ENCODE results near the gene TCF3.
A peak's percentile ranks its signal among the peaks of the same experiment; 100 is the strongest.
"Not testable (repeated sequence)": the region's sequence is repeated elsewhere in the genome, so short reads cannot be mapped to it uniquely, and the experiment has no call there.

TCF3 gene

DNA sequence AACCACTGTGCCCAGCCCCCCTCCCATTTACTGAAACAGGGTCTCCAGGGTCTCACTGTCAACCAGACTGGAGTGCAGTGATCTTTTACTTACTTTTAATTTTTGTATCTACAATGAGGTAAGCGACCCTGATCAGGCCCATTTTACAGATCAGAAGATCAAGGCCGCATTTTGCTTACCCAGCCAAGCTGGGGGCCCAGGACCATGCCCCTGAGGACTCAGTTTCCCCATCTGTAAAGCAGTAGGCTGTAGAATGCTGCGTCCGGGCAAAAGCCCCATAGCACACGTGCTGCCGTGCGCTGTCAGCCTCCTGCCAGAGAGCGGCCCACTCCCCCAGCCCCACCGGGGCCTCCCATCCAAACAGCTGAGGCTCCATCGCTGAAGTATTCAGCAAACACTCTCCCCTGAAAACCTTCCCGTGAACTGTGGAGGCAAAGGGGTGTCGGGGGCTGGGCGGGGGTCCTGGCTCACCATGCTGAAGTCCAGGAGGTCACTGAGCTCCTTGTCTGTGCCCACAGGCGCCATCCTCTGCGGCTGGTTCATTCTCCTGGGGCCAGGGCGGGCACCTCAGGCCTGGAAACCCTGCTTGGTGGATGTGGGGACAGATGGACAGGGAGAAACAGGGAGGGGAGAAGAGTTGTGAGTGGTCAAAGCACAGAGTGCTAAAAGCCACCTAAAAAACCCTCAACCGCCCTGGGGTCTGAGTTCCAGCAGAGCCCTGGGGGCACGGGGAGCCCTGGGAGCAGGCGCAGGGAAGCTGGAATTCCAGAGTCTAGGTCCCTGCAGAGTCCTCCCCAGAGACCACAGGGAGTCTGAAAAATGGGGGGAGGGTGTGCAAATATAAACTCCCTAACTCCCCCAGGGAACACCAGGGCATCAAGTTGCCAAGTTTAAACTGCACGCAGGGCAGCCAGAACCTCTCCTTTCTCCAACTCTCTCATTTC, 2.4 kb downstream of the TCF3 start:
- H3K4me3 Mint-ChIP-seq, result peak overlapping the region; percentile 88
- peaks cover 56% of the 10 kb centered on the region for H3K36me3 Mint-ChIP-seq (ENCODE audit: low read depth)
- peaks cover 31% of the 10 kb centered on the region for H3K4me1 Mint-ChIP-seq (ENCODE audit: low read depth)
- no peaks in the 10 kb centered on the region for H3K9me3 Mint-ChIP-seq
- H3K27ac Mint-ChIP-seq, result peak overlapping the region; percentile 95
- no peaks in the 10 kb centered on the region for H3K27me3 Mint-ChIP-seq
- DNase-seq, result no peak

- no peak for DNase-seq
- Mint-ChIP-seq H3K4me3 (no peak overlapping the region), H3K36me3 (ENCODE audit: low read depth) (peaks cover 61% of the 10 kb centered on the region), H3K27ac (peak overlapping the region; percentile 59), H3K9me3 (no peaks in the 10 kb centered on the region), H3K4me1 (ENCODE audit: low read depth) (peaks cover 31% of the 10 kb centered on the region), H3K27me3 (no peaks in the 10 kb centered on the region)
Measured at GRCh38 chr19:1648920-1649541, 3.4 kb downstream of the TCF3 start.

DNA sequence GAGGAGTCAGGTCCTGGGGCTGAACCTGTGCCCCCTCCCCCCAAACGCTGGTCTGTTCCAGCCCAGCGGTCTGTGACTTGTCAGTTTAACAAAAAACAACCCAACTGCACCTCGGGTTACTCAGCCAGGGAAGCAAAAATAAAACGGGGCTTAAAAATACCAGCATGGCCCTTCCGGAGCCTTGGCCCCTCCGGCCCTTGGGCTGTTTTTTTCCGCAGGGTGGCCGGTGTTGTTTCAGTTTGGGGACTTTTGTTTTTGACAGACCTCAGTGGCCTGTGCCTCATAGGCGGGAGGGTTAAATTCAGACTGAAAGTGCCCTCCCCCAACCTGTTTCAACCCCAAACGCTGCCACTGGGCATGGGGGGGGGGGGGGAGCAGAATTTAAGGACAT, 4.0 kb downstream of the TCF3 start:
- Mint-ChIP-seq H3K36me3 (ENCODE audit: low read depth) (peaks cover 67% of the 10 kb centered on the region), H3K4me1 (ENCODE audit: low read depth) (peaks cover 31% of the 10 kb centered on the region), H3K4me3 (no peak overlapping the region), H3K9me3 (no peaks in the 10 kb centered on the region), H3K27me3 (no peaks in the 10 kb centered on the region), H3K27ac (no peak overlapping the region)
- no peak for DNase-seq

DNA sequence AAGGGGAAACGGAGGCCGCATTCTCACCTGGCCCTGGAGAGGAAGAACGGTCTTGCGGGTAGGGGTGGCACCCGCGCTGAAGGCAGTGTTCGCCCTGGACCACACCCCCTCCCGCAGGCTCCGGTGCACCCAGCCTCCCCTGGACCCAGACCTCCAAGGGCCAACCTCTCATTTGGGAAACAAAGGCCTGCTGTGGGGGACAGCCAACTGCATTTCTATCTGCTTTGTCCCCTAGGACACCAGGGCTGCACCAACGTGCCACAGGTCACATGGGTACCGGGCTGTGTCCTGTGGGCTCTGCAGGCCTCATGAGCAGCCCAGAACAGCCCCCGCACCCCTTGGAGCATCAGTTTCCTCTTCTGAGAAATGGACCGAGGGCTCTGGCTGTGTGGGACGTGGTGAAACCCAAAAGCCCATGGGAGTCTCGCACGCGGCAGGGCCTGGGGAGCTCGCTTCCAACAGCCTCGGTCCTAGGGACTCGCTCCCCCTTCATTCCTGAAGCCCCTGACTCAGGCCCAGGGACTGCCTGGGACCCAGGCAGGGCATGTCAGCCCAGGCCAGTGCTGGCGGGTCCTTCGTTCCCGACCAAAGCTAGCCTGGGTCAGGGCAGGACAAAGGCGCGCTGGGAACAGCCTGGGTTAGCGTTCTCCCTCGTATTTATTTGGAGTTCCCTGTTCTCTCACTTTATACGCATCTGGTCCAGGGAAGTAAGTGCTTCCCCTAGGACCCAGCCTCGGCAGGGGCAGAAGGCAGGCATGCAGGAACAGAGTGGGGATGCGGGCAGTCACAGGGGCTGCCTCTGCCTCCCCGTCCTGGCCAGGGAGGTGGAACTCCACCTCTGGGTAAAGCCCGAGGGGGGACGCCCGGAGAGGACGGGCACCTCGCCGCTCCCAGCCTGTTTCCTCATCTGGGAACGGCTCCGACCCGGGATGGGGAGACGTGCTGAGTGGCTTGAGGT, 4.6 kb downstream of the TCF3 start:
- Mint-ChIP-seq H3K36me3 (ENCODE audit: low read depth) (peaks cover 74% of the 10 kb centered on the region), H3K27ac (no peak overlapping the region), H3K27me3 (no peaks in the 10 kb centered on the region), H3K4me1 (ENCODE audit: low read depth) (peaks cover 27% of the 10 kb centered on the region), H3K9me3 (no peaks in the 10 kb centered on the region), H3K4me3 (no peak overlapping the region)
- no peak for DNase-seq

- DNase-seq, result no peak
- H3K4me3 Mint-ChIP-seq, result no peak overlapping the region
- H3K27ac Mint-ChIP-seq, result no peak overlapping the region
- H3K4me1 Mint-ChIP-seq (ENCODE audit: low read depth), result peaks cover 27% of the 10 kb centered on the region
- H3K27me3 Mint-ChIP-seq, result no peaks in the 10 kb centered on the region
- no peaks in the 10 kb centered on the region for H3K9me3 Mint-ChIP-seq
- H3K36me3 Mint-ChIP-seq (ENCODE audit: low read depth), result peaks cover 83% of the 10 kb centered on the region
Measured at GRCh38 chr19:1646659-1647453, 5.6 kb downstream of the TCF3 start.

DNA sequence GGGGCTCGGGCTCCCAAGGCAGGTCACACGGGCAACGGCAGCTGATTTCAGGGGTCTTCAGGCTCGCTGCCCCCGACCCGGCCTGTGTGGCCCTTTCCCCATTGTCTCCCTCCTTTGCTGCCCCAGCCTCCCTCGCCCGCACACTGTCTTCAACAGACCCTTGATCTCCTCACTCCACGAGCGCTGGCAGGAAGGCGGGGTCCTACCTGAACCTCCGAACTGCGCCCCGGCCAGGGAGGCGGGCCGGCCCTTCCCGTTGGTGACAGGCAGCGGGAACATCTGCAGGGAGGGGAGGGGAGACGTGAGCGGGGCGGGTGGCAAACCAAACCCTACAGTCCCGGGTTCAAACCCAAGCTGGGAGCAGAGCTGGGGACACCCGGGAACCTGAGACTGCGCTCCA, 6.3 kb downstream of the TCF3 start:
- no peaks in the 10 kb centered on the region for H3K9me3 Mint-ChIP-seq
- no peaks in the 10 kb centered on the region for H3K27me3 Mint-ChIP-seq
- no peak overlapping the region for H3K27ac Mint-ChIP-seq
- H3K36me3 Mint-ChIP-seq (ENCODE audit: low read depth), result peaks cover 88% of the 10 kb centered on the region
- DNase-seq, result no peak
- peaks cover 26% of the 10 kb centered on the region for H3K4me1 Mint-ChIP-seq (ENCODE audit: low read depth)
- H3K4me3 Mint-ChIP-seq, result no peak overlapping the region

GRCh38 chr19:1645299-1645698, 7.1 kb downstream of the TCF3 start:
- peaks cover 90% of the 10 kb centered on the region for H3K36me3 Mint-ChIP-seq (ENCODE audit: low read depth)
- H3K4me3 Mint-ChIP-seq, result no peak overlapping the region
- H3K4me1 Mint-ChIP-seq (ENCODE audit: low read depth), result peaks cover 20% of the 10 kb centered on the region
- no peak for DNase-seq
- no peaks in the 10 kb centered on the region for H3K9me3 Mint-ChIP-seq
- H3K27me3 Mint-ChIP-seq, result no peaks in the 10 kb centered on the region
- H3K27ac Mint-ChIP-seq, result peak overlapping the region; percentile 4

DNA sequence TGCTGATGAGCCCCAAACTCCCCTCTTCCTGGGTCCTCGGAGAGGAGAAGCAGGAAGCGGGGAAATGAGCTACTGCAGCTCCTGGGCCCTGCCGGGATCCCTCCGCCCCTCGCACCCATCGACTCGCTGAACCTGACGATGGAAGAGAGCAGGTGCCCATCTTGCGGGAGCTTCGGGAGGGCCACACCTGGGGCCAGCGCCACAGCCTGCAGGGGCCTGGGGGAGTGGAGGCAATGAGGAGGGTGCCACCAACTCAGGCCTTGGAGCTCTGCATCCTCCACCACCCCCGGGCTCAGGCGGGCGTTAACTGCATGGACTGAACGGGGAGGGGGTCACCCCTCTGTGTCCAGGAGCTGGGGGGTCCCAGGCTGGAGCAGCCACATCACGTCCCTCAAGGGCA, 8.3 kb downstream of the TCF3 start:
- H3K27ac Mint-ChIP-seq, result no peak overlapping the region
- no peak for DNase-seq
- H3K4me3 Mint-ChIP-seq, result no peak overlapping the region
- no peaks in the 10 kb centered on the region for H3K27me3 Mint-ChIP-seq
- peaks cover 91% of the 10 kb centered on the region for H3K36me3 Mint-ChIP-seq (ENCODE audit: low read depth)
- peaks cover 8% of the 10 kb centered on the region for H3K4me1 Mint-ChIP-seq (ENCODE audit: low read depth)
- H3K9me3 Mint-ChIP-seq, result no peaks in the 10 kb centered on the region

DNA sequence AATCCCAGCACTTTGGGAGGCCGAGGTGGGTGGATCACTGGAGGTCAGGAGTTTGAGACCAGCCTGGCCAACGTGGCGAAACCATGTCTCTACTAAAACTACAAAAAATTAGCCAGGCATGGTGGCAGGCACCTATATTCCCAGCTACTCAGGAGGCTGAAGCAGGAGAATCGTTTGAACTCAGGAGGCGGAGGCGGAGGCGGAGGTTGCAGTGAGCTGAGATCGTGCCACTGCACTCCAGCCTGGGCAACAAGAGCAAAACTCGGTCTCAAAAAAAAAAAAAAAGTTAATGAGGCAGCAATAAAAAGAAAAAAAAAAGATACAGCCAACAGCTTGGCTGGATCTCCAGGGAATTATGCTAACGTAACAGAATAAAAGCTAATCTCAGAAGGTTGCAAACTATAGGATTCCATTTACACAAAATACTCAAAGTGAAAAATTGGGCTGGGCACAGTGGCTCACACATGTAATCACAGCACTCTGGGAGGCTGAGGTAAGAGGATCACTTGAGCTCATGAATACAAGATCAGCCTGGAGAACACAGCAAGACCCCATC, 11.4 kb downstream of the TCF3 start:
- peaks cover 95% of the 10 kb centered on the region for H3K36me3 Mint-ChIP-seq (ENCODE audit: low read depth)
- H3K9me3 Mint-ChIP-seq; DNase-seq; H3K4me1 Mint-ChIP-seq (ENCODE audit: low read depth); H3K4me3 Mint-ChIP-seq; H3K27ac Mint-ChIP-seq; H3K27me3 Mint-ChIP-seq: not testable (repeated sequence)

DNA sequence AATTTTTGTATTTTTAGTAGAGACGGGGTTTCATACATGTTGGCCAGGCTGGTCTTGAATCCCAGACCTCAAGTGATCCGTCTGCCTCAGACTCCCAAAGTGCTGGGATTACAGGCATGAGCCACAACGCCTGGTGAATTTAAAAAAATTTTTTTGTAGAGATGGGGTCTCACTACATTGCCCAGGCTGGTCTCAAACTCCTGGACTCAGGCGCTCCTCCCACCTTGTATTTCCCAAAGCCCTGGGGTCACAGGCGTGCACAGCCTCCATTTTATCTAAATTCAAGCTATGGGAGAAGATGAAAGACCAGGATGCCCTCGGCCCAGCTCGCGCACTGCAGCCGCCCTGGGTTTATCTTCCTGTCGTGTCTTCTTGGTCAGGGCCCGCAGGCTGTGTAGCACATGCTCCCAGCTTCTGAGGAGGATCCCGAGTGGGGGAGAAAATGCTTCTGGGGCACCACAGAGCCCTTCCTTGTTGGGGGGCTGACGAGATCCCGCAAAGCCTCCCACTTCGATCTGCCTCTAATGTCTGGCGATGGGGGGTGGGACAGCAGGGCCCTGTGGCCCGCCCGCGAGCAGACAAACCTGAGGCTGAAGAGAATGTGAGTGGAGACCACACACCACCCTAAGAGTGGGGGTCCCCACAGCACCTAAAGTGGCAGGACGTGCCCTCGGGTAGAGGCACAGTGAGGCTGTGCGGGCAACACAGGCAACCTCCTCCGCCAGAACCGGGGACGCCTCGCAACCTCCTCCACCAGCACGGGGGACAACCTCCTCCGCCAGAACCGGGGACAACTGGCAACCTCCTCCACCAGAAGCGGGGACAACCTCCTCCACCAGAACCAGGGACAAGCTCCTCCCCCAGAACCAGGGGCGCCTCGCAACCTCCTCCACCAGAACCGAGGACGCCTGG, 15.8 kb downstream of the TCF3 start:
- Mint-ChIP-seq H3K27me3 (no peaks in the 10 kb centered on the region), H3K27ac (no peak overlapping the region), H3K36me3 (ENCODE audit: low read depth) (peaks cover 86% of the 10 kb centered on the region), H3K4me1 (ENCODE audit: low read depth) (peaks cover 5% of the 10 kb centered on the region), H3K9me3 (no peaks in the 10 kb centered on the region), H3K4me3 (no peak overlapping the region)
- DNase-seq, result no peak

DNA sequence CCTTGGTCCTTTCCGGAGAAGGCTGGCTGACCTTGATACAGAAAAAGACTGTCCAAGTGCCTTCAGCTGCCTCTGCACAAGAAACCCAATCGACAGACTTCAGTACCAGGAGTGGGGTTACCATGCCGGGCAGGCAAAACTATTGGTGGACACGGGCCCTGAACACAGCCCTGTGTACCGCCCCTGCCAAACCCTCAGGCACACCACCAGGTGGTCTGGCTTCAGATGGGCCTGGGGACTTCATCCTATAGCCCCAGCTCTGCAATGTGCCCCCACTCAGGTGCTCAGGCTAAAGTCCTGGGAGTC, 17.5 kb downstream of the TCF3 start:
- Mint-ChIP-seq H3K9me3 (no peaks in the 10 kb centered on the region), H3K4me3 (no peak overlapping the region), H3K27ac (no peak overlapping the region), H3K4me1 (ENCODE audit: low read depth) (peaks cover 4% of the 10 kb centered on the region), H3K36me3 (ENCODE audit: low read depth) (peaks cover 76% of the 10 kb centered on the region), H3K27me3 (no peaks in the 10 kb centered on the region)
- no peak for DNase-seq

DNA sequence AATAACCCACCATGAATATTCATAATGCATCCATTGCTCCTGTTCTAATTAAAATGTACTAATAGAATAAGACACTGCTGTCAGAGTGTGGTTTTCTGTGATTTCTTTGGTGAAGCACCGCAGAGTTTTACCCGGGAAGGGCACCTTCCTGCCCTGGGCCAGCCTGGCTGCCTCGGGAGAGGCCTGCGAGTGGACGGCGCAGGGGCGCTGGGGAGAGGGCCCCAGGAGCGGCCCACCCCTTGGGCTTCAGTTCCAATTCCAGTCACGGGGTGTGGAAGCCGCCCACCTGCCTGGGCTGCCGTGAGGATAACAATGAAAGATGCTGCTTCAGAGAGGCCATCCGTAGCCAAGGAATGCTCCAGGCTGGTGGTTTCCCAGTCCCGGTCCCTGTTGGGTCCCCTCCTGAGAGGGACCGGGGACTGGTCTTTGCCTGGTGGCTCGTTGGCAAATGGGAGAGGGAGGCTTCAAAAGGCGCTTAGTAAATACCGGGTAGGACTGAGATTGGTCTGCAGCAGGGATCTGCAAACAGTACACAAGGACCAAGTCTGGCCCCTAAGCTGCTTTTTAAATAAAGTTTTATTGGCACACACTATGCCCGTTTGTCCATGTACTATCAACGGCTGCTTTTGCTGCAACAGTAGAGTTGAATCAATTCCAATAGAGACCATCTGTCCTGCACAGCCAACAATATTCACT, 18.0 kb downstream of the TCF3 start:
- Mint-ChIP-seq H3K4me3 (no peak overlapping the region), H3K9me3 (no peaks in the 10 kb centered on the region), H3K36me3 (ENCODE audit: low read depth) (peaks cover 71% of the 10 kb centered on the region), H3K27me3 (no peaks in the 10 kb centered on the region), H3K27ac (no peak overlapping the region), H3K4me1 (ENCODE audit: low read depth) (peaks cover 4% of the 10 kb centered on the region)
- no peak for DNase-seq

Measured in activated T-cell treated with anti-CD3 and anti-CD28 coated beads, Interleukin-2, amount 50 U/mL, for 24 hours (primary cell).